Mesenchymal stem cell (in vitro differentiated cells and primary cell): ENCODE data around the gene ENTPD5.

Experiments
- DNase-seq: peaks from one replicate; pipeline ENCODE4 v3.0.0-alpha.2; 2013
- H2AFZ ChIP-seq: one replicate; pipeline ENCODE4 v1.6.1; 2013; ENCODE audit warnings: low read depth, mild to moderate bottlenecking, control low read depth, inconsistent platforms, low read length, moderate library complexity
- H2AK5ac ChIP-seq: 2 replicates; pipeline ENCODE4 v1.6.1; 2013; ENCODE audit warnings: low read length, moderate library complexity, mild to moderate bottlenecking, inconsistent platforms; ENCODE audit not compliant: severe bottlenecking
- H2BK120ac ChIP-seq: one replicate; pipeline ENCODE4 v1.6.1; 2013; ENCODE audit warnings: low read depth, mild to moderate bottlenecking, inconsistent platforms, low read length, moderate library complexity
- H2BK12ac ChIP-seq, 2 experiments: one replicate each; pipeline ENCODE4 v1.6.1; 2013; ENCODE audit warnings: inconsistent platforms in 2 of 2, low read length in 2 of 2, mild to moderate bottlenecking in 2 of 2, moderate library complexity in 2 of 2, control low read depth in 1 of 2
- H2BK15ac ChIP-seq: one replicate; pipeline ENCODE4 v1.6.1; 2013; ENCODE audit warnings: mild to moderate bottlenecking, low read depth, inconsistent platforms; ENCODE audit not compliant: poor library complexity, severe bottlenecking
- H2BK5ac ChIP-seq: 2 replicates; pipeline ENCODE4 v1.6.1; 2013; ENCODE audit warnings: low read depth, mild to moderate bottlenecking, low read length, control low read depth, inconsistent platforms; ENCODE audit not compliant: poor library complexity, severe bottlenecking
- H3K14ac ChIP-seq, 2 experiments: one replicate each; pipeline ENCODE4 v1.6.1; 2013; ENCODE audit warnings: inconsistent platforms in 2 of 2, low read length in 2 of 2, control low read depth in 1 of 2, mild to moderate bottlenecking in 1 of 2, moderate library complexity in 1 of 2
- H3K18ac ChIP-seq, 2 experiments: one replicate each; pipeline ENCODE4 v1.6.1; 2013; ENCODE audit warnings: inconsistent platforms in 2 of 2, low read length in 2 of 2, control low read depth in 1 of 2, low read depth in 1 of 2, mild to moderate bottlenecking in 1 of 2
- H3K23ac ChIP-seq, 2 experiments: one replicate each; pipeline ENCODE4 v1.6.1; 2013; ENCODE audit warnings: inconsistent platforms in 2 of 2, low read length in 2 of 2, mild to moderate bottlenecking in 2 of 2, moderate library complexity in 2 of 2, control low read depth in 1 of 2
- H3K27ac ChIP-seq: 2 replicates; pipeline ENCODE4 v1.5.1; 2013; ENCODE audit warnings: mild to moderate bottlenecking, moderate library complexity, low read length, control low read depth, inconsistent platforms; ENCODE audit not compliant: poor library complexity, severe bottlenecking
- H3K27me3 ChIP-seq, 2 experiments: 2 replicates each; pipeline versions ENCODE4 v1.6.1 to v1.7.0; 2013; ENCODE audit warnings: low read length in 2 of 2, mild to moderate bottlenecking in 2 of 2, moderate library complexity in 2 of 2, control low read depth in 1 of 2, inconsistent platforms in 1 of 2; ENCODE audit not compliant: control insufficient read depth in 1 of 2, insufficient read depth in 1 of 2
- H3K36me3 ChIP-seq, 2 experiments: 2 replicates each; pipeline versions ENCODE4 v1.6.1 to v1.7.0; 2013; ENCODE audit warnings: low read length in 2 of 2, control low read depth in 1 of 2, inconsistent platforms in 1 of 2, low read depth in 1 of 2, mild to moderate bottlenecking in 1 of 2; ENCODE audit not compliant: insufficient read depth in 2 of 2, control insufficient read depth in 1 of 2
- H3K4ac ChIP-seq, 2 experiments: one replicate each; pipeline ENCODE4 v1.6.1; 2013; ENCODE audit warnings: inconsistent platforms in 2 of 2, low read length in 2 of 2, mild to moderate bottlenecking in 2 of 2, moderate library complexity in 2 of 2, control low read depth in 1 of 2, low read depth in 1 of 2
- H3K4me1 ChIP-seq: 2 replicates; pipeline ENCODE4 v1.6.1; 2013; ENCODE audit warnings: low read depth, low read length, control low read depth; ENCODE audit not compliant: control insufficient read depth, insufficient read depth
- H3K4me2 ChIP-seq: 2 replicates; pipeline ENCODE4 v1.6.1; 2013; ENCODE audit warnings: low read length, mild to moderate bottlenecking, inconsistent platforms; ENCODE audit not compliant: poor library complexity, severe bottlenecking
- H3K4me3 ChIP-seq, 2 experiments: 2 replicates each; pipeline versions ENCODE4 v1.5.1 to v1.7.0; 2013; ENCODE audit warnings: low read length in 2 of 2, mild to moderate bottlenecking in 2 of 2, control low read depth in 1 of 2, low read depth in 1 of 2; ENCODE audit not compliant: insufficient read depth in 1 of 2
- H3K79me1 ChIP-seq: replicated peaks from 2 replicates; pipeline ENCODE4 v1.6.1; 2013; ENCODE audit warnings: mild to moderate bottlenecking, control low read depth, low read length, inconsistent platforms; ENCODE audit not compliant: poor library complexity, severe bottlenecking
- H3K9ac ChIP-seq: 2 replicates; pipeline ENCODE4 v1.7.0; 2013; ENCODE audit warnings: mild to moderate bottlenecking, low read length, moderate library complexity
- H3K9me3 ChIP-seq: 2 replicates; pipeline ENCODE4 v1.7.0; 2013; ENCODE audit warnings: mild to moderate bottlenecking, low read length; ENCODE audit not compliant: control insufficient read depth
- H4K8ac ChIP-seq: one replicate; pipeline ENCODE4 v1.6.1; 2013; ENCODE audit warnings: inconsistent platforms, mild to moderate bottlenecking, low read length, moderate library complexity
- H4K91ac ChIP-seq: one replicate; pipeline ENCODE4 v1.6.1; 2013; ENCODE audit warnings: mild to moderate bottlenecking, low read length, inconsistent platforms
- WGBS: methylation state at CpG from one replicate; pipeline ENCODE4 v1.1.7; 2013; ENCODE audit warnings: mixed read lengths; 5-methylcytosine and 5-hydroxymethylcytosine counted together

Gene ENTPD5

DNA sequence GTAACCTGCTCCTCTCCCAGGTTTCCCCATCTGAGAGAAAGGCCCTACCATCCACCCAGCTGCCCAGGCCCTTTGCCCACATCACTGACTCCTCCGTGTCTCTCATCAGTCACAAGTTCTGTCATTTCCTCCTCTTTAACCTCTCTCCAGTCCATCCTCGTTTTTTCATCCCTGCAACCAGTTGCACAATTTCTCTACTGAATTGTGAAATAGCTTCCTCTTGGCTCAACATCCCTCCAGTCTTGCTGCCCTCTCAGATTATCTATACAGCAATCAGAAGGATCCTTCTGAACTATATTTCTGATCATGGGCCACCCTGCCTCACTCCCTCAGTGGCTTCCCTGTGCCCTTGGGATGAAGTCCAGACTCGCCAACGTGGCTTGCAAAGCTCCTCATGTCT is 76.0 kb downstream of the ENTPD5 start:
- no peak overlapping the region for H2AK5ac ChIP-seq
- 41% methylated on average over 4 of the region's 4 CpGs for WGBS
- H3K4me3 ChIP-seq, result no peak overlapping the region
- H2BK12ac ChIP-seq, result peak overlapping the region in 1 of 2 experiments; percentile 65
- no peak overlapping the region for H2AFZ ChIP-seq
- H4K8ac ChIP-seq, result peak overlapping the region; percentile 75
- H3K27me3 ChIP-seq, result no peaks in the 10 kb centered on the region
- H3K36me3 ChIP-seq, result peaks cover 43 to 64% of the 10 kb centered on the region in 2 experiments
- no peak overlapping the region for H2BK5ac ChIP-seq
- H3K27ac ChIP-seq, result no peak overlapping the region
- H4K91ac ChIP-seq, result peak overlapping the region; percentile 18
- peak overlapping the region; percentile 48 for H3K9ac ChIP-seq
- H2BK15ac ChIP-seq, result no peak overlapping the region
- H3K9me3 ChIP-seq, result no peaks in the 10 kb centered on the region
- no peak overlapping the region for H2BK120ac ChIP-seq
- H3K4me1 ChIP-seq, result peaks cover 4% of the 10 kb centered on the region
- H3K4ac ChIP-seq, result no peak overlapping the region
- peak overlapping the region in 1 of 2 experiments; percentile 71 for H3K14ac ChIP-seq
- peak overlapping the region in 1 of 2 experiments; percentile 72 for H3K18ac ChIP-seq
- DNase-seq, result peak; percentile 83
- H3K79me1 ChIP-seq, result peaks cover 1% of the 10 kb centered on the region
- no peak overlapping the region for H3K4me2 ChIP-seq
- H3K23ac ChIP-seq, result no peak overlapping the region

DNA sequence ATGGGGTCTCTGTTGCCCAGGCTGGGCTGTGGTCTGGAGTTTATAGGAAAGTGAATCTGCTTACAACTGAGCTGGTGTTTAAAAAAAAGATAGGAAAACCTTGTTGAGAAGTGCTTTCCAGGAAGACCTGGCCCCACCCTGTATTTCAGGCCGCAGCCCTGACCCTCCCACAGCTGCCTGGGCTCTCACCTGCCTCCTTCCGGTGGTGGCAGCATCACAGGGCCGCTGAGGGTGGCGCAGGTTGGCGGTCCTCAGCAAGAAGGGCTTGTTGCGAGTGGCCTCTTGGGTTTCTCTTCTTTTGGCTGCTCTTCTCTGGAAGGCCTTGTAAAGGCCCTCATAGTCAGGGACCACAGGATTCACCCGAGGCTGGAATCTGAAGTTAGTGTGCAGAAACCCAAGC is 76.9 kb downstream of the ENTPD5 start:
- peak overlapping the region; percentile 59 for H2BK120ac ChIP-seq
- peak overlapping the region; percentile 51 to 75 for H2BK12ac ChIP-seq
- H2BK5ac ChIP-seq, result no peak overlapping the region
- DNase-seq, result no peak
- WGBS, result 84% methylated on average over 7 of the region's 7 CpGs
- no peaks in the 10 kb centered on the region for H3K9me3 ChIP-seq
- no peaks in the 10 kb centered on the region for H3K79me1 ChIP-seq
- no peak overlapping the region for H3K27ac ChIP-seq
- no peaks in the 10 kb centered on the region for H3K27me3 ChIP-seq
- peak overlapping the region; percentile 12 for H4K8ac ChIP-seq
- H3K18ac ChIP-seq, result peak overlapping the region; percentile 4 to 28
- H3K4me3 ChIP-seq, result no peak overlapping the region
- H3K14ac ChIP-seq, result no peak overlapping the region
- no peak overlapping the region for H3K4me2 ChIP-seq
- H3K23ac ChIP-seq, result no peak overlapping the region
- peaks cover 43 to 73% of the 10 kb centered on the region in 2 experiments for H3K36me3 ChIP-seq
- H2AK5ac ChIP-seq, result no peak overlapping the region
- peak overlapping the region; percentile 12 for H2BK15ac ChIP-seq
- H4K91ac ChIP-seq, result no peak overlapping the region
- H3K9ac ChIP-seq, result peak overlapping the region; percentile 38
- peaks cover 4% of the 10 kb centered on the region for H3K4me1 ChIP-seq
- H2AFZ ChIP-seq, result no peak overlapping the region
- no peak overlapping the region for H3K4ac ChIP-seq

DNA sequence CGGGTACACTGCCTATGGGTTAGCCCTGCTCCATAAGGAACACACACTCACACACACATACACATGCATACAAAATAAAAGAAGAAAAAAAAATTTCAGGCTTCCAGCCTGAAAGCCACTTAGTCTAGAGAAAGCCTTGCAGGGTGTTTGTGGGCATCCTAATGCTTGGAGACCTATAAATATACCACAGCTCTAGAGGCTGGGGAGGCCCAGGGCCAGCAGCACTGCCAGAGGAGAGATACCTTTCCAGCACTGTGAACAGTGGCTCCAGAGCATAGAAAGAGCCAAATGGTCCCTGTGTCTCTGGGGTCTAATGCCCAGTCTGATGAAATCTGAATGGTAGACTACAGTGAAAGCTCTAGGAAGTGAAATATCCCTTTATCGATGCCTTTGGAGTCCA is 82.1 kb downstream of the ENTPD5 start:
- no peak overlapping the region for H3K27ac ChIP-seq
- no peak overlapping the region for H3K4me3 ChIP-seq
- H3K18ac ChIP-seq, result no peak overlapping the region
- H2AFZ ChIP-seq, result no peak overlapping the region
- no peak overlapping the region for H4K91ac ChIP-seq
- H4K8ac ChIP-seq, result no peak overlapping the region
- H2BK120ac ChIP-seq, result no peak overlapping the region
- no peaks in the 10 kb centered on the region for H3K27me3 ChIP-seq
- no peak overlapping the region for H2BK5ac ChIP-seq
- no peak overlapping the region for H2BK12ac ChIP-seq
- H3K14ac ChIP-seq, result no peak overlapping the region
- no peak overlapping the region for H2BK15ac ChIP-seq
- WGBS, result 100% methylated on average over 1 of the region's 2 CpGs
- H3K9me3 ChIP-seq, result no peaks in the 10 kb centered on the region
- H3K79me1 ChIP-seq, result peaks cover 10% of the 10 kb centered on the region
- no peak overlapping the region for H3K9ac ChIP-seq
- DNase-seq, result no peak
- no peak overlapping the region for H3K4me2 ChIP-seq
- H2AK5ac ChIP-seq, result no peak overlapping the region
- no peaks in the 10 kb centered on the region for H3K4me1 ChIP-seq
- no peak overlapping the region for H3K4ac ChIP-seq
- H3K36me3 ChIP-seq, result peaks cover 28 to 89% of the 10 kb centered on the region in 2 experiments
- no peak overlapping the region for H3K23ac ChIP-seq

DNA sequence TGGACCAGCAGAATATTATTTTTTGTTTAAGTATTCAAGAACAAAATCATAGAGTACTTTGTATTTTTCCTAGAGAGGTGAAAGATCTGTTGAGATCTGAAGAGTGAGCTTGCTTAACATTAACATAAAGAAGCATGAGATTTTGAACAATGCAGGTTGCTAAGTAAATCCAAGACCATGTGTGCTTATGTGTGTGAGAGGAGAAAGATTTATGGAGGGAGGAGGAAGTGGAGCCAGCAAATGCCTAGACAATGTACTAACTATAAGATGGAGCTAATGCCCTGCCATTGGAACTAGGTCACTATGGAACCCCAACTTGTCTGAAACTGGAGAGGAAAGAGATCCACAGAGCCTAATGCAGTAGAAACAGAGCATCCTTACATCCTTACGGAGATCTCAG is 82.5 kb downstream of the ENTPD5 start:
- H4K8ac ChIP-seq, result no peak overlapping the region
- WGBS, result 91% methylated on average over 1 of the region's 1 CpG
- H2AK5ac ChIP-seq, result no peak overlapping the region
- peaks cover 27 to 91% of the 10 kb centered on the region in 2 experiments for H3K36me3 ChIP-seq
- H3K9me3 ChIP-seq, result no peaks in the 10 kb centered on the region
- H2BK5ac ChIP-seq, result no peak overlapping the region
- H3K14ac ChIP-seq, result no peak overlapping the region
- peaks cover 10% of the 10 kb centered on the region for H3K79me1 ChIP-seq
- no peak overlapping the region for H4K91ac ChIP-seq
- H3K9ac ChIP-seq, result peak overlapping the region; percentile 15
- H3K23ac ChIP-seq, result no peak overlapping the region
- H3K4me2 ChIP-seq, result no peak overlapping the region
- H3K18ac ChIP-seq, result no peak overlapping the region
- H3K27me3 ChIP-seq, result no peaks in the 10 kb centered on the region
- H3K4me1 ChIP-seq, result no peaks in the 10 kb centered on the region
- H2BK12ac ChIP-seq, result no peak overlapping the region
- no peak overlapping the region for H3K27ac ChIP-seq
- no peak for DNase-seq
- H3K4ac ChIP-seq, result no peak overlapping the region
- H2BK15ac ChIP-seq, result no peak overlapping the region
- no peak overlapping the region for H3K4me3 ChIP-seq
- H2BK120ac ChIP-seq, result no peak overlapping the region
- H2AFZ ChIP-seq, result no peak overlapping the region
